Measurements from ENCODE around the gene TAS2R20.

- TF ChIP-seq CTCF (optimal IDR thresholded peaks at IDR 0.05 in 1 of 3, IDR thresholded peaks at IDR 0.05 in 1 of 3, conservative IDR thresholded peaks at IDR 0.05 in 1 of 3; ENCODE audit: extremely low read depth in 1 of 3, insufficient read depth in 2 of 3, low read length in 3 of 3): no peak
- TF ChIP-seq EZH2 (IDR thresholded peaks at IDR 0.05; ENCODE audit: low read length): no peak
Measured at GRCh38 chr12:10982244-10982643, 15.9 kb downstream of the TAS2R20 start.

Data from keratinocyte (primary cell).